Vagina (tissue), 2 donors: ENCODE measurements around the gene CCPG1. TPM values are rescaled to one million over a fixed set of nuclear protein-coding genes. Genes with fewer than 3 reads are reported as not detected.
A peak's percentile ranks its signal among the peaks of the same experiment; 100 is the strongest.

Experiments used
- DNase-seq, 2 donors: peaks; one replicate each; pipeline ENCODE4 v3.0.0-alpha.2; 2017; ENCODE audit errors: extremely low spot score in 2 of 2
- H3K27ac ChIP-seq: fragments of 200-600 bp; sonication (generic); one replicate; pipeline ENCODE4 v1.5.1; 2019
- H3K27me3 ChIP-seq: fragments of 200-600 bp; sonication (generic); one replicate; pipeline ENCODE4 v1.5.1; 2019
- H3K36me3 ChIP-seq, 2 donors: fragments of 200-600 bp; sonication (generic); one replicate each; pipeline ENCODE4 v1.5.1; 2017 to 2019
- H3K4me1 ChIP-seq: fragments of 200-600 bp; sonication (generic); one replicate; pipeline ENCODE4 v1.5.1; 2019
- H3K4me3 ChIP-seq, 2 donors: fragments of 200-600 bp; sonication (generic); 1 replicate in 1 of 2; 2 replicates in 1 of 2; pipeline ENCODE4 v1.5.1; 2016 to 2019
- H3K9me3 ChIP-seq: fragments of 200-600 bp; sonication (generic); one replicate; pipeline ENCODE4 v1.5.1; 2019
- POLR2A ChIP-seq, 2 donors: fragments of 450-650 bp; IDR thresholded peaks; one replicate each; pipeline ENCODE4 v1.6.1; 2017; ENCODE audit warnings: antibody characterized with exemption in 2 of 2, mild to moderate bottlenecking in 2 of 2, moderate library complexity in 2 of 2
- POLR2AphosphoS5 ChIP-seq, 2 donors: sonication (generic); formaldehyde crosslinking; IDR thresholded peaks; one replicate each; pipeline ENCODE4 v1.9.0; 2017; ENCODE audit warnings: antibody characterized with exemption in 2 of 2, mild to moderate bottlenecking in 2 of 2, low read depth in 1 of 2; ENCODE audit not compliant: insufficient read depth in 1 of 2
- intact Hi-C: fragments of 100-400 bp; cut with DNase I; formaldehyde crosslinking; loops from one replicate; pipeline ENCODE4 v1.15.1; 2023
- total RNA-seq: library from RNA; depleted of rRNA; stranded (reverse); fragments of >200 nt; gene quantifications from one replicate; pipeline ENCODE4 v1.2.3, GENCODE V29; 2016
- TF ChIP-seq, protein P1 (sequence below), 3 experiments: fragments of 450-650 bp in 2 of 3; fragments of 200-600 bp in 1 of 3; sonication (generic) in 1 of 3; IDR thresholded peaks; one replicate each; pipeline ENCODE4 v1.5.1; 2017 to 2019; ENCODE audit warnings: antibody characterized with exemption in 3 of 3, mild to moderate bottlenecking in 2 of 3, moderate library complexity in 2 of 3

CCPG1 gene
- total RNA-seq, 1 donor from 2014 or later, result 23.1 TPM

DNA sequence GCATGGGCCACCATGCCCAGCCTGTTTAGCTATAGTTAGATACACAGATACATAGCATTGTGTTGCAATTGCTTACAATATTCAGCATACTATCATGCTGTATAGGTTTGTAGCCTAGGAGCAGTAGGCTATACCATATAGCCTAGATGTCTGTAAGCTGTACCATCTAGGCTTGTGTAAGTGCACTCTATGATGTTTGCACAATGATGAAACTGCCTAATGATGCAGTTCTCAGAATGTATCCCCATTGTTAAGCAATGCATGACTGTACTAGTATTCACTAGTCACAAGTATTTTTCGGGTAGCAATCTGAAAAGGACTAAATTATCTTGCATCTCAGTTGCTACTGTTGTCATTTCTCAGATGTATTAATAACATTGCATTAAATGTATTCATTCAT lies 73.2 kb downstream of the CCPG1 start:
- Histone ChIP-seq H3K36me3 (peaks cover 0 to 10% of the 10 kb centered on the region in 2 donors), H3K4me3 (no peak overlapping the region), H3K9me3 (no peaks in the 10 kb centered on the region), H3K4me1 (no peaks in the 10 kb centered on the region), H3K27ac (no peak overlapping the region), H3K27me3 (no peaks in the 10 kb centered on the region)
- TF ChIP-seq, protein P1, sequence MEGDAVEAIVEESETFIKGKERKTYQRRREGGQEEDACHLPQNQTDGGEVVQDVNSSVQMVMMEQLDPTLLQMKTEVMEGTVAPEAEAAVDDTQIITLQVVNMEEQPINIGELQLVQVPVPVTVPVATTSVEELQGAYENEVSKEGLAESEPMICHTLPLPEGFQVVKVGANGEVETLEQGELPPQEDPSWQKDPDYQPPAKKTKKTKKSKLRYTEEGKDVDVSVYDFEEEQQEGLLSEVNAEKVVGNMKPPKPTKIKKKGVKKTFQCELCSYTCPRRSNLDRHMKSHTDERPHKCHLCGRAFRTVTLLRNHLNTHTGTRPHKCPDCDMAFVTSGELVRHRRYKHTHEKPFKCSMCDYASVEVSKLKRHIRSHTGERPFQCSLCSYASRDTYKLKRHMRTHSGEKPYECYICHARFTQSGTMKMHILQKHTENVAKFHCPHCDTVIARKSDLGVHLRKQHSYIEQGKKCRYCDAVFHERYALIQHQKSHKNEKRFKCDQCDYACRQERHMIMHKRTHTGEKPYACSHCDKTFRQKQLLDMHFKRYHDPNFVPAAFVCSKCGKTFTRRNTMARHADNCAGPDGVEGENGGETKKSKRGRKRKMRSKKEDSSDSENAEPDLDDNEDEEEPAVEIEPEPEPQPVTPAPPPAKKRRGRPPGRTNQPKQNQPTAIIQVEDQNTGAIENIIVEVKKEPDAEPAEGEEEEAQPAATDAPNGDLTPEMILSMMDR (IDR thresholded peaks at IDR 0.05), result no peak
- TF ChIP-seq POLR2A (IDR thresholded peaks at IDR 0.05) (no peak), POLR2AphosphoS5 (IDR thresholded peaks at IDR 0.05; ENCODE audit: insufficient read depth in 1 of 2, low read depth in 1 of 2) (no peak)
- intact Hi-C loops, result no loop called here
- no peak for DNase-seq

DNA sequence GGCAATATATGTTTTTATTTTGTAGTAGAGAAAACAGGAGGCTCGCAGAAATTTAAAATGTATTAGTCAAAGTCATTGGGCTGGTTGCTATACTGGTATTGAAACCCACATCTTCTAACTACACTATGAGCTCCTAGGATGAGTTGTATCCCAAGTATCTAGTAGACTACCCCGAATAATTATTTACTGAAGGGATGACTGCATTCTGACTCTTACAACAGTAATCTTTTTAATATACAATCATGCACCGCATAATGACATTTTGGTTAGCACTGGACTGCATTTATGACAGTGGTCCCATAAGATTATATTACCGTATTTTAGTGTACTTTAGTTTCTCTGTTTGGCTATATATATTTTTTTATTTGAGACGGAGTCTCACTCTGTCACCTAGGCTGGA lies 73.8 kb downstream of the CCPG1 start:
- Histone ChIP-seq H3K36me3 (peaks cover 0 to 12% of the 10 kb centered on the region in 2 donors), H3K27ac (no peak overlapping the region), H3K4me1 (no peaks in the 10 kb centered on the region), H3K4me3 (no peak overlapping the region), H3K27me3 (no peaks in the 10 kb centered on the region), H3K9me3 (no peaks in the 10 kb centered on the region)
- intact Hi-C loops, result no loop called here
- DNase-seq, result no peak
- TF ChIP-seq POLR2AphosphoS5 (IDR thresholded peaks at IDR 0.05; ENCODE audit: insufficient read depth in 1 of 2, low read depth in 1 of 2), result no peak

DNA sequence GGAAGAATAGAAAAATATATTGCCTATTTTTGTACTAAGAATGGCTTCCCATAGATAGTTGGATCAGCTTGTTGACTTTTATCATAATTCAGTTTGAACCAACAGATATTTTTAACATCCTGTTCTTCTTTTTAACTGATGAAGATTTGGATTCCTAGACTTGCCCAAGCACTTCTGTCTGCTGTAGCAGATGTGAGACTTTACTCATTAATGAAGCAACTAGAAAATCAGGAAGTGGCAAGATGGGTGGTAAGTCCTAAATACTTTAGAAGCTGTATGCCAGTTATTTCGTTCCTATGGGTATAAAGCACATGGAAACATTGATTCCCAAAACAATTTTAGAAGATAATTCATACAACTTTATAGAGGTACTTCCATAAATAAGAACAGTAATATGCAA lies 80.8 kb downstream of the CCPG1 start:
- no peak for DNase-seq
- Histone ChIP-seq H3K27ac (no peak overlapping the region), H3K4me1 (no peaks in the 10 kb centered on the region), H3K4me3 (no peak overlapping the region), H3K9me3 (no peaks in the 10 kb centered on the region), H3K36me3 (peaks cover 0 to 7% of the 10 kb centered on the region in 2 donors), H3K27me3 (no peaks in the 10 kb centered on the region)
- intact Hi-C loops, result no loop called here
- TF ChIP-seq POLR2A (IDR thresholded peaks at IDR 0.05) (no peak), POLR2AphosphoS5 (IDR thresholded peaks at IDR 0.05; ENCODE audit: insufficient read depth in 1 of 2, low read depth in 1 of 2) (no peak)
- TF ChIP-seq, protein P1 (IDR thresholded peaks at IDR 0.05), result no peak

DNA sequence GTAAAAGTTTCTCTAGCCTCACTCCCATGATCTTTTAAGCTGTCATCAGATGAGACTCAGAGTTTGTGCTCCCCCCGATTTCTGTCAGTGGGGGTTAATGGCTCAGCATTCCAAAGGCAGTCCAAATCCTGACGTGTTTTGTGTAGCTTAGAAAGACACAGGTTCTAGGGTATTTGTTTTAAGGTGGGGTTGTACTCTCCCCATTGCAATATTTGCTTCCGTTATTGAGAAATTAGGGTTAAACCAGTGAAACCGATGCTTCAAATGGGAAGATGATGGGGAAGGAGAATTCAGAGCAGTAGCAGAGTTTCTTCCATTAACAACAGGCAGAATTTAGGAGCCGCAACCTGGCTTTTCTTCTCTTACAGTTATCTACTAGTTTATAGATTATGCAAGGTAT lies 85.7 kb downstream of the CCPG1 start:
- Histone ChIP-seq H3K36me3 (no peaks in the 10 kb centered on the region), H3K27me3 (no peaks in the 10 kb centered on the region), H3K9me3 (no peaks in the 10 kb centered on the region), H3K27ac (no peak overlapping the region), H3K4me3 (no peak overlapping the region), H3K4me1 (peaks cover 23% of the 10 kb centered on the region)
- intact Hi-C loops, result no loop called here
- DNase-seq, result no peak
- TF ChIP-seq POLR2AphosphoS5 (IDR thresholded peaks at IDR 0.05; ENCODE audit: insufficient read depth in 1 of 2, low read depth in 1 of 2), result no peak
- no peak for TF ChIP-seq POLR2A (IDR thresholded peaks at IDR 0.05)
- TF ChIP-seq, protein P1 (IDR thresholded peaks at IDR 0.05), result no peak

DNA sequence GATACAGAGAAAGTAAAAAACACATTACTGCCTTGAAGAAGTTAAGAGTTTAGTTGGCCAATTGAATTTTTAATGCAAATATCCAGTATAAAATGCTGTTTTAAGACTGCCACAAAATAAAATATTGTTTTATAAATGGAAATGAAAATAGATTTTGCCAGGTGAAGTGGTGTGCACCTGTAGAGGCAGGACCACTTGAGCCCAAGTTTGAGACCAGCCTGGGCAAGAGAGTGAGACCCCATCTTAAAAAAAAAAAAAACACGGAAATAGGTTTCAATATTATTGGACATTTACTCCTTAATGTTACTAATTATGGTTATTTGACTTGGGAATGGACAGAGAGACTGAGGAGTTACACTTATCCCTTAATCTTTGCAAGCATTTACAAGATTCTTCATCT lies 87.2 kb downstream of the CCPG1 start:
- Histone ChIP-seq H3K9me3 (no peaks in the 10 kb centered on the region), H3K27ac (no peak overlapping the region), H3K4me1 (peaks cover 32% of the 10 kb centered on the region), H3K36me3 (no peaks in the 10 kb centered on the region), H3K27me3 (no peaks in the 10 kb centered on the region), H3K4me3 (no peak overlapping the region)
- intact Hi-C loops, result no loop called here
- DNase-seq, result no peak
- TF ChIP-seq POLR2A (IDR thresholded peaks at IDR 0.05) (no peak), POLR2AphosphoS5 (IDR thresholded peaks at IDR 0.05; ENCODE audit: insufficient read depth in 1 of 2, low read depth in 1 of 2) (no peak)
- TF ChIP-seq, protein P1 (IDR thresholded peaks at IDR 0.05), result no peak

DNA sequence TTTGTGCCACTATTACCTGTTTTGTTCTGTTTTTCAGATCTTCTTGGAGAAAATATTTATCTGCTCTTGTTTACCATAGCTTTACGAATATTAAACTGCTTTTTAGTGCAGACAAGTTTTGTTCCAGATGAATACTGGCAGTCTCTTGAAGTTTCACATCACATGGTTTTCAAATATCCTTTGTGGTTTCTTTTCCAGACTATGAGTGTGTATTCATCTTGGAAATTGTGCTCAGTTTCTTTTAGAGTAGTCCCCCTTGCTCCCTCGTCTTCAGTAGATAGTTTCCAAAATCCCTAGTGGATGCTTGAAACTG lies 88.0 kb downstream of the CCPG1 start:
- intact Hi-C loops, result no loop called here
- TF ChIP-seq POLR2AphosphoS5 (IDR thresholded peaks at IDR 0.05; ENCODE audit: insufficient read depth in 1 of 2, low read depth in 1 of 2) (no peak), POLR2A (IDR thresholded peaks at IDR 0.05) (no peak)
- TF ChIP-seq, protein P1 (IDR thresholded peaks at IDR 0.05), result no peak
- Histone ChIP-seq H3K4me1 (peaks cover 32% of the 10 kb centered on the region), H3K36me3 (no peaks in the 10 kb centered on the region), H3K27me3 (no peaks in the 10 kb centered on the region), H3K4me3 (peak overlapping the region in 1 of 2 donors; percentile 69), H3K9me3 (no peaks in the 10 kb centered on the region), H3K27ac (no peak overlapping the region)
- no peak for DNase-seq
